NCI-H526 (cell line): ENCODE results near the gene JPT1.
"Not testable (repeated sequence)": the region's sequence is repeated elsewhere in the genome, so short reads cannot be mapped to it uniquely, and the experiment has no call there.

Experiments used
- DNase-seq, 2 experiments: peaks; one replicate each; lab custom pipeline; 2025; lab: John Stamatoyannopoulos, UW

JPT1 gene

GRCh38 chr17:75154195-75155106, at the start of gene JPT1:
JPT1 (minus strand) TSS chr17:75154512; CDS start chr17:75154397, 115 bp downstream.
- peak; percentile 98 to 100 for DNase-seq

DNA sequence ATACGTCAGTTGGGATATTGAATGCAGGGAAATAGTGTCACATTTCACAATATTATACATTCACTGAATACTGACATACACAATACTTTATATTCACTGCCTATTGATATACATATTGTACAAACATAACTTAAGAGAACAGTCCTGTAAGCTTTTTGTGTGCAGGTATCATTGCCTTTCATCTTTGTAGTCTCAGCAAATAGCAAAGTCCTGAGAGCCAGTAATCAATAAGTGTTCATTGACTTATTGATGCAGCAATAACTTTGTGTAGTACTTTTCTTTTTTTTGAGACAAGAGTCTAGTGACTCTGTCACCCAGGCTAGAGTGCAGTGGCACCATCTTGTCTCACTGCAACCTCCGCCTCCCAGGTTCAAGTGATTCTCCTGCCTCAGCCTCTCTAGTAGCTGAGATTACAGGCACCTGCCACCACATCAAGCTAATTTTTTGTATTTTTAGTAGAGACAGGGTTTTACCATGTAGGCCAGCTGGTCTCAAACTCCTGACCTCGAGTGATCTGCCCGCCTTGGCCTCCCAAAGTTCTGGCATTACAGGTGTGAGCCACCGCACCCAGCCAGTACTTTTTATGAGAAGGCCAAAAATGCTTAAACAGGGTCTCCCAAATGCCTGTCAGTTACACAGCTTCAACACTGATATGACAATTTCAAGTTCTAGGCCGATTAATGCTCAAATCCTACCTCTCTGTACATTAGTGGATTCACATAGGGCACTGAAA, 45.7 kb upstream of the JPT1 start:
- DNase-seq: no peak

DNA sequence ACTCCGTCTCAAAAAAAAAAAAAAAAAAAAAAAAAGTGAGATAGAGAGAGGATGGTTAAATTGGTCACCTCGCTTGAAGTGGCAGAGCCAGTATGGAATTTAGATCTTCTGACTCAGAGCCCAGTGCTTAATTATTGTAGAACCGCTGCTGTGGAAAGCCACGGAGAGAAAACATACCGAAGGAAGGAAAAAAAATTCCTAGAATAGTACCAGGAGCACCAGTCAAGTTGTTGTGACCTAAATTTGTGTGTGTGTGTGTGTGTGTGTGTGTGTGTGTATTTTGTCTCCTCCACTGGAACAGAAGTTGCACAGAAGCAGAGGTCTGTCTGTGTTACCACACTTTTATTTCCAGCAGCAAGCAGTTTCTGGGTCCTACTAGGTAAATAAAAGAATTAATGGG, 40.6 kb upstream of the JPT1 start:
- no peak for DNase-seq

DNA sequence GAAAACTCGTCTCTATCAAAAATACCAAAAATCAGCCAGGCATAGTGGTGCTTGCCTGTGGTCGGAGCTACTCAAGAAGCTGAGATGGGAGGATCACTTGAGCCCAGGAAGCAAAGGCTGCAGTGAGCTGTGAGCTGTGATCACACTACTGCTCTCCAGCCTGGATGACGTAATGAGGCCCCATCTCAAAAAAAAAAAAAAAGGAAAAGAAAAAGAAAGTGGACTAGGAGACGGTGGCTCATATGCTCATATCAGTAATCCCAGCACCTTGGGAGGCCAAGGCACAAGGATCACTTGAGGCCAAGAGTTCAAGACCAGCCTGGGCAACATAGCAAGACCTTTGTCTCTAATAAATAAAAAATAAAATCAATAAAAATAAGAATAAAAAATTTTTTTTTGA, 37.3 kb upstream of the JPT1 start:
- DNase-seq: no peak

- DNase-seq: no peak
Measured at GRCh38 chr17:75188614-75189013, 34.3 kb upstream of the JPT1 start.

GRCh38 chr17:75183999-75184884, 29.9 kb upstream of the JPT1 start:
- no peak for DNase-seq

DNA sequence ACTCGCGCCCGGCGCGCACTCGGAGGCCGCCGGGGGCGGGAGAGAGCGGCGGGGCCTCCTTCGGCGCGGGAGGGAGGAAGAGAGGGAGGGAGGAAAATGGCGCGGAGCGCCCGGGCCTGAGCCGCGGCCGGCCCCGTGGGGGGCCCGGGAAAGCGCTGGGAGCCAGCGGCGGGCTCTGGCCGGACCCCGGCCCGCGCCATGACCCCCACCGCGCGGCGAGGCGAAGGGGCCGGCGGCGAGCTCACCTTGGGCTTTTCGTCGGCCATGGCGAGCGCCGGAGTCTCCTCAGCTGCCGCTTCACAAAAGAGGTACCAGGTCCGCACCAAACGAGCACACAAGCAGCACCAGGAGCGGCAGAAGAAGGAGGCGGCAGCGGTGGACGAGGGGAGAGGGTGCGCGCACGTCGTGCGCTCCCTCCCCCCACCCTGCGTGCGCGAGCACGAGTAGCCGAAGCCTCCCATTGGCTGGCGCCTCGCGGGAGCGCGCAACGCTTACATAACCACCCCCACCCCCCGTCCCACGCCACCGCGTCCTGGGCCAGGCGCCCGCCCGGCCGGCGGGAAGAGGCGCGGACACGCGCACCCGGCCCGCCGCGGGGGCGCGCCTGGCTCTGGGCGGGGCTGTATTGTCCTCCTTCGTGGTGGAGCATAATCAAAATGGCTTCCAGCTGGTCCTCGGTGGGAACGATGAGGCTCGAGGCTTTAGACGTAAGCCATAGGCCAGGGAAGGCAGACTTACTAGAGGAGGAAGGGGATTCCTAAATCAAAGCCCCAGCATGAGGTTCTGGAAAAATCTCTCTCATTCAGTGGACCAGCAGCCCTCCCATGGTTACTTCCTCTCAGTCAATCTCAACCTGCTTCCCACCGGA, 28.5 kb upstream of the JPT1 start, which contains the start of gene SUMO2:
Gene SUMO2, minus strand, starts transcription at position 391 of the 868 bp plus-strand sequence. Its CDS starts 125 bp downstream, at position 266.
- peak; percentile 83 to 97 for DNase-seq

GRCh38 chr17:75182319-75182568, 27.9 kb upstream of the JPT1 start:
- peak in 1 of 2 experiments; percentile 18 for DNase-seq

DNA sequence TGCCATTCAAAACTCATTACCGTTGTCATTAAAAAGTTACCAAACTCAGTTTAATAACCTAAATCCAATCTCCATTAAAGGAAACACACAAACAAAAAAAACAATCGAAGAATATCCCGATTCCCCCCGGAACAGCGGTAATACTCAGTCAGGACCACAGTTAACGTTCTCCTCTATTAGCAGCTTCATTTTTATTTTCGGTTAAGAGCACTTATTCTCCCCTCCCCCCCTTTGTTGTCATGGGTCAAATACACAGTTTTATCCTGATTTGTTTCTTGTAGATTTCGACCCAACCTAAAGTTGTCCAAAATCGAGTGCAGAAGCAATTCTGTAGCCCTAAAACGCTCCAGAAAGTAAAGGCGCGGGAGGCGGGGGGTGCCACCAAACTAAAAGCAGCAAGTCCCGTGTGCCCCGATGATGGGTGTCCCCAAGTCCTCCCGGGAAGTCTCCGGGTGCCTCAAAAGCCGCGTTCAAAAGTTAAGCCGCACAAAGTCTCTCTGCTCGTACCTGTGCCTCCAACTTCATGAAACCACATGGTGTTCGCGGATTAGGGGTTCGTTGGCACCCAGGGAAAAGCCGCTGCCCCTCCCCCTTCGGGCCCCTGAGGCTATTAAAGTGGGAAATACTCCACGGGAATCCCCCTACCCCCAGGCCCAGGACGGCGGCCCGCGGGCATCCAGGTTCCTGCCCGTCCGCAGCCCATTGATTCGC, 27.5 kb upstream of the JPT1 start:
- DNase-seq: no peak

GRCh38 chr17:75181110-75181509, 26.8 kb upstream of the JPT1 start:
- DNase-seq: no peak

DNA sequence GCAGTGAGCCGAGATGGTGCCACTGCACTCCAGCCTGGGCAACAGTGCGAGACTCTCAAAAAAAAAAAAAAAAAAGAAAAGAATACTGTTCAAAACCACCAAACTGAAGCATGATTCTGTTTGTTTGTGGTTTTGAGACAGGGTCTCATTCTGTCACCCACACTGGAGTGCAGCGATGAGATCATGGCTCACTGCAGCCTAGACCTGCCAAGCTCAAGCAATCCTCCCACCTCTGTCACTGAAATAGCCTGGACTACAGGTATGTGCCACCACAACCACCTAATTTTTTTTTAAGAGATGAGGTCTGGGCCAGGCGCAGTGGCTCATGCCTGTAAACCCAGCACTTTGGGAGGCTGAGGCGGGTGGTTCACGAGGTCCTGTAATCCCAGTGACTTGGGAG, 24.1 kb upstream of the JPT1 start:
- DNase-seq: no peak

GRCh38 chr17:75176625-75177024, 22.3 kb upstream of the JPT1 start:
- DNase-seq: no peak

DNA sequence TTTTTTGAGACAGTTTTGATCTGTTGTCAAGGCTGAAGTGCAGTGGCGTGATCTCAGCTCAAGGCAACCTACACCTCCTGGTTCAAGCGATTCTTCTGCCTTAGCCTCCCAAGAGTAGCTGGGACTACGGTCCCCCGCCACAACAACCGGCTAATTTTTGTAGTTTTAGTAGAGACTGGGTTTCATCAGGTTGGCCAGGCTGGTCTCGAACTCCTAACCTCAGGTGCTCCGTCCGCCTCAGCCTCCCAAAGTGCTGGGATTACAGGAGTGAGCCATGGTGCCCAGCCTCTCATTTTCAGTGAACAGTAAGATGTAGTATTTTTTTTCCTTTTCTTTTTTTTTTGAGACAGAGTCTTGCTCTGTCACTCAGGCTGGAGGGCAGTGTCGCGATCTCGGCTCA, 20.7 kb upstream of the JPT1 start:
- DNase-seq: no peak

GRCh38 chr17:75173526-75173925, 19.2 kb upstream of the JPT1 start:
- DNase-seq: no peak

GRCh38 chr17:75168998-75169397, 14.7 kb upstream of the JPT1 start:
- no peak for DNase-seq

DNA sequence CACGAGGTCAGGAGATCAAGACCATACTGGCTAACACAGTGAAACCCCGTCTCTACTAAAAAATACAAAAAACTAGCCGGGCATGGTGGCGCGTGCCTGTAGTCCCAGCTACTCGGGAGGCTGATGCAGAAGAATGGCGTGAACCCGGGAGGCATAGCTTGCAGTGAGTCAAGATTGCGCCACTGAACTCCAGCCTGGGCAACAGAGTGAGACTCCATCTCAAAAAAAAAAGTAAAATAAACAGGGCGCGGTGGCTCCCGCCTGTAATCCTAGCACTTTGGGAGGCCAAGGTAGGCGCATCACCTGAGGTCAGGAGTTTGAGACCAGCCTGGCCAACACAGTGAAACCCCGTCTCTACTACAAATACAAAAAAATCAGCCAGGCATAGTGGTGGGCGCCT, 10.3 kb upstream of the JPT1 start:
- DNase-seq: not testable (repeated sequence)

GRCh38 chr17:75163074-75163473, 8.8 kb upstream of the JPT1 start:
- DNase-seq: no peak

- no peak for DNase-seq
Measured at GRCh38 chr17:75160211-75160610, 5.9 kb upstream of the JPT1 start.

DNA sequence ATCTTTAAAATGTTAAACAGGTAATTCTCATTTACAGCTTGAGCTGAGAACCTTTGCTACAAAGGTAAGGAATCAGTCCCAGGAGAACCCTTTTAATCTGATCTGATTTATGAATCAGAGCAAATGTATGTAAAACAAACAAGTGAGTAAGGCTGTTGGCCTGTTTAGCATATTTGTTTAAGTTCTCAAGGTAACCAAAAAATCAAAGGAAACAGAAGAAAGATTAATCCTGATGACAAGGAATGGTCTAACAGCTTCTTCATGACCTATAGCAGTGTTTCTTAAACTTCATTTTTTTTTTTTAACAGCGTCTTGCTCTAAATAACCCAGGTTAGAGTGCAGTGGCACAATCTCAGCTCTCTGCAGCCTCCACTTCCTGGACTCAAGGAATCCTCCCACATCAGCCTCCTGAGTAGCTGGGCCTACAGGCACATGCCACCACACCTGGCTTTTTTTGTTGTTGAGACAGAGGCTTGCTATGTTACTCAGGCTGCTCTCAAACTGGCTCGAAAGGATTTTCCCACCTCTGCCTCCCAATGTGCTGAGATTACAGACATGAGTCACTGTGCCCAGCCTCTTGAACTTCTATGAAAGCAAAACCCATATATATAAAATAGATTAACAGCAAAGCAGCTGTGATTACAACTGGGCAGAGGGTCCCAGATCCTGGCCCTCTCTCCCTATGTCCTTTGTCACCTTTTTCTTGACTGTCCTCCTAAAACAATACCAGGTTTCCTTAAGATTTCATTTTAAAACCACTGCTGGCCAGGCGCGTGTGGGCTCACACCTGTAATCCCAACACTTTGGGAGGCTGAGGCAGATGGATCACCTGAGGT, 5.1 kb upstream of the JPT1 start:
- no peak for DNase-seq

DNA sequence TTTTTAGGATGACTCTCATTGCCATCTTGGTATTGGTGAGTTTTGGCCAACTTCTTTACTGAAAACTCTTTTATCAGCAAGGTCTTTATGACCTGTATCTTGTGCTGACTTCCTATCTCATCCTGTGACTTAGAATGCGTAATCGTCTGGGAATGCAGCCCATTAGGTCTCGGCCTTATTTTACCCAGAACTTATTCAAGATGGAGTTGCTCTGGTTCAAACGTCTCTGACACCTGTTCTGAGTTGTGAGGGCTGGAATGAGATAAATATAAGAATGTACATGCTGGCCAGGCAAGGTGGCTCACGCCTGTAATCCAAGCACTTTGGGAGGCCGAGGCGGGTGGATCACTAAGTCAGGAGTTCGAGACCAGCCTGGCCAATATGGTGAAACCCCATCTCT, 4.2 kb upstream of the JPT1 start:
- DNase-seq: not testable (repeated sequence)
